Measurements from ENCODE around the gene FBXO31. TPM values are rescaled to one million over a fixed set of nuclear protein-coding genes. Genes with fewer than 3 reads are reported as not detected.

Gene FBXO31
- total and polyA plus RNA-seq, 9 donors: 25.0 to 74.5 (median 54.5) TPM

- peaks cover 4% of the 10 kb centered on the region for H3K4me1 ChIP-seq (ENCODE audit: insufficient read depth)
- no peak overlapping the region for H3K4me3 ChIP-seq
- 83 to 89% (median 83%) methylated on average over 28 to 35 of the region's 35 CpGs for WGBS, 3 donors
- TF ChIP-seq CTCF (IDR thresholded peaks at IDR 0.05) (no peak), EP300 (IDR thresholded peaks at IDR 0.05) (no peak), POLR2A (IDR thresholded peaks at IDR 0.05) (no peak)
- DNase-seq: peak in 2 of 5 donors; percentile 18 to 31
- H3K9me3 ChIP-seq: no peaks in the 10 kb centered on the region
- H3K27ac ChIP-seq: no peak overlapping the region
- H3K36me3 ChIP-seq: no peaks in the 10 kb centered on the region
- H3K27me3 ChIP-seq: no peaks in the 10 kb centered on the region
- intact Hi-C loops (cut with DNase I): loop anchor here in 2 of 4 donors (10.0 kb wide), 2 partner anchors 52 to 62 kb away; partner anchors contain the start of gene FBXO31 (in 1 of the 2)
Measured at GRCh38 chr16:87322833-87323726, 60.5 kb downstream of the FBXO31 start.

GRCh38 chr16:87322360-87322759 is 61.2 kb downstream of the FBXO31 start:
- Histone ChIP-seq H3K27me3 (no peaks in the 10 kb centered on the region), H3K4me3 (no peak overlapping the region), H3K36me3 (no peaks in the 10 kb centered on the region), H3K4me1 (ENCODE audit: insufficient read depth) (peaks cover 4% of the 10 kb centered on the region), H3K9me3 (no peaks in the 10 kb centered on the region), H3K27ac (no peak overlapping the region)
- TF ChIP-seq CTCF (IDR thresholded peaks at IDR 0.05): no peak
- TF ChIP-seq POLR2A (IDR thresholded peaks at IDR 0.05): no peak
- TF ChIP-seq EP300 (IDR thresholded peaks at IDR 0.05): no peak
- 84 to 93% (median 87%) methylated on average over 8 to 9 of the region's 9 CpGs for WGBS, 3 donors
- intact Hi-C loops (cut with DNase I): loop anchor here in 2 of 4 donors (10.0 kb wide), 2 partner anchors 52 to 62 kb away; partner anchors contain the start of gene FBXO31 (in 1 of the 2)
- DNase-seq: peak in 1 of 5 donors; percentile 28

GRCh38 chr16:87321336-87322107 is 62.1 kb downstream of the FBXO31 start:
- no peaks in the 10 kb centered on the region for H3K9me3 ChIP-seq
- peak in 1 of 5 donors; percentile 24 for DNase-seq
- H3K27ac ChIP-seq: no peak overlapping the region
- H3K4me1 ChIP-seq (ENCODE audit: insufficient read depth): peaks cover 4% of the 10 kb centered on the region
- intact Hi-C loops (cut with DNase I): loop anchor here in 2 of 4 donors (10.0 kb wide), 2 partner anchors 53 to 63 kb away; partner anchors contain the start of gene FBXO31 (in 1 of the 2)
- TF ChIP-seq CTCF (IDR thresholded peaks at IDR 0.05): no peak
- no peak for TF ChIP-seq EP300 (IDR thresholded peaks at IDR 0.05)
- TF ChIP-seq POLR2A (IDR thresholded peaks at IDR 0.05): no peak
- H3K36me3 ChIP-seq: no peaks in the 10 kb centered on the region
- no peak overlapping the region for H3K4me3 ChIP-seq
- no peaks in the 10 kb centered on the region for H3K27me3 ChIP-seq
- WGBS, 3 donors: 69 to 78% (median 73%) methylated on average over 20 of the region's 20 CpGs

- Histone ChIP-seq H3K27me3 (no peaks in the 10 kb centered on the region), H3K36me3 (no peaks in the 10 kb centered on the region), H3K27ac (no peak overlapping the region), H3K4me1 (ENCODE audit: insufficient read depth) (peaks cover 4% of the 10 kb centered on the region), H3K9me3 (no peaks in the 10 kb centered on the region), H3K4me3 (no peak overlapping the region)
- no peak for DNase-seq
- no peak for TF ChIP-seq CTCF (IDR thresholded peaks at IDR 0.05)
- TF ChIP-seq EP300 (IDR thresholded peaks at IDR 0.05): no peak
- no peak for TF ChIP-seq POLR2A (IDR thresholded peaks at IDR 0.05)
- WGBS, 3 donors: 84 to 88% (median 88%) methylated on average over 12 of the region's 12 CpGs
- intact Hi-C loops (cut with DNase I): loop anchor here in 2 of 4 donors (10.0 kb wide), 2 partner anchors 54 to 64 kb away; partner anchors contain the start of gene FBXO31 (in 1 of the 2)
Measured at GRCh38 chr16:87320510-87321227, 62.9 kb downstream of the FBXO31 start.

Measured in ovary (tissue), 9 donors.